K562 (cell line): ENCODE results near the gene ZNF124. TPM values are rescaled to one million over a fixed set of nuclear protein-coding genes. Genes with fewer than 3 reads are reported as not detected.

Source experiments
- BCOR ChIP-seq: fragments of 450-650 bp; IDR thresholded peaks from 2 replicates; pipeline ENCODE4 v1.6.1; 2016
- ELF2 ChIP-seq: fragments of 250-450 bp; sonication (Bioruptor Pico); IDR thresholded peaks from 2 replicates; pipeline ENCODE4 v1.5.0; 2021; ENCODE audit warnings: mild to moderate bottlenecking
- NFIC ChIP-seq: fragments of 450-650 bp; IDR thresholded peaks from 2 replicates; pipeline ENCODE4 v1.6.1; 2017; ENCODE audit warnings: mild to moderate bottlenecking, inconsistent platforms
- SRF ChIP-seq, 2 experiments: fragments of 250-450, 450-650 bp in 1 of 2; sonication (Bioruptor Pico) in 1 of 2; sonication (generic) in 1 of 2; formaldehyde crosslinking; IDR thresholded peaks; 2 replicates each; pipeline versions ENCODE4 v1.5.0 to v1.5.1; 2020 to 2022; ENCODE audit warnings: mild to moderate bottlenecking in 1 of 2, missing genetic modification reagents in 1 of 2
- ZNF408 ChIP-seq: fragments of 250-450 bp; sonication (Bioruptor Pico); IDR thresholded peaks from 2 replicates; pipeline ENCODE4 v1.4.0; 2020; ENCODE audit warnings: low read depth, mild to moderate bottlenecking, moderate library complexity
- ZNF79 ChIP-seq: fragments of 250-450 bp; sonication (Bioruptor Pico); IDR thresholded peaks from 2 replicates; pipeline ENCODE4 v1.4.0; 2020; ENCODE audit warnings: low read depth, mild to moderate bottlenecking, moderate library complexity
- polyA plus RNA-seq, 8 experiments: library from polyadenylated mRNA; depleted of rRNA in 4 of 8; stranded (reverse) in 5 of 8; unstranded in 3 of 8; fragments of >200 nt; fragmentation: Nextera tagmentation in 2 of 8; fragmentation: Illumina TruSeq in 1 of 8; extraction: Ambion mirVana in 2 of 8; extraction: Trizol in 1 of 8; gene quantifications; 2 replicates each; pipeline versions ENCODE4 v1.2.1 to v1.2.3, GENCODE V29; 2011 to 2014; ENCODE audit warnings: inconsistent platforms in 1 of 8, missing spikeins in 1 of 8
- total RNA-seq, 7 experiments: library from RNA; depleted of rRNA in 6 of 7; stranded (reverse); fragments of >200 nt in 6 of 7; fragmentation: Illumina TruSeq in 2 of 7; extraction: Trizol in 2 of 7; gene quantifications; 2 replicates each; pipeline versions ENCODE4 v1.2.1 to v1.2.3, GENCODE V29; 2011 to 2021; ENCODE audit warnings: low replicate concordance in 1 of 7
- TF ChIP-seq, protein P1 (sequence below), 2 experiments: fragments of 450-650 bp; IDR thresholded peaks; 2 replicates each; pipeline ENCODE4 v1.6.1; 2016; ENCODE audit warnings: mild to moderate bottlenecking in 2 of 2, borderline replicate concordance in 1 of 2, low read depth in 1 of 2, moderate library complexity in 1 of 2
- TF ChIP-seq, protein P2 (sequence below), 2 experiments: fragments of 200-800 bp in 1 of 2; sonication (Bioruptor generic) in 1 of 2; sonication (generic) in 1 of 2; formaldehyde crosslinking in 1 of 2; IDR thresholded peaks in 1 of 2; conservative IDR thresholded peaks in 1 of 2; 2 replicates each; pipeline versions ENCODE4 v1.5.0 to v1.6.1; 2016 to 2020; ENCODE audit warnings: missing compliant biosample characterization in 1 of 2, missing genetic modification characterization in 1 of 2, missing genetic modification reagents in 1 of 2
- TF ChIP-seq, protein P3 (sequence below): sonication (generic); formaldehyde crosslinking; IDR thresholded peaks from 2 replicates; pipeline ENCODE4 v1.9.0; 2022; ENCODE audit warnings: mild to moderate bottlenecking, missing genetic modification reagents
- TF ChIP-seq, protein P4 (sequence below), 2 experiments: IDR thresholded peaks; 2 replicates each; pipeline ENCODE4 v1.6.1; 2012; ENCODE audit warnings: improper control_type of control experiment in 2 of 2, low read depth in 2 of 2, low read length in 2 of 2, borderline replicate concordance in 1 of 2
- TF ChIP-seq, protein P5 (sequence below): fragments of 450-650 bp; formaldehyde crosslinking; IDR thresholded peaks from 2 replicates; pipeline ENCODE4 v1.4.0; 2022; ENCODE audit warnings: missing genetic modification characterization

Gene ZNF124
- total and polyA plus RNA-seq, 9 of the 15 experiments (the other 6 are each of a cell fraction or from before 2014, with no cell fraction given) = 7.6 to 71.5 (median 20.2) TPM

DNA sequence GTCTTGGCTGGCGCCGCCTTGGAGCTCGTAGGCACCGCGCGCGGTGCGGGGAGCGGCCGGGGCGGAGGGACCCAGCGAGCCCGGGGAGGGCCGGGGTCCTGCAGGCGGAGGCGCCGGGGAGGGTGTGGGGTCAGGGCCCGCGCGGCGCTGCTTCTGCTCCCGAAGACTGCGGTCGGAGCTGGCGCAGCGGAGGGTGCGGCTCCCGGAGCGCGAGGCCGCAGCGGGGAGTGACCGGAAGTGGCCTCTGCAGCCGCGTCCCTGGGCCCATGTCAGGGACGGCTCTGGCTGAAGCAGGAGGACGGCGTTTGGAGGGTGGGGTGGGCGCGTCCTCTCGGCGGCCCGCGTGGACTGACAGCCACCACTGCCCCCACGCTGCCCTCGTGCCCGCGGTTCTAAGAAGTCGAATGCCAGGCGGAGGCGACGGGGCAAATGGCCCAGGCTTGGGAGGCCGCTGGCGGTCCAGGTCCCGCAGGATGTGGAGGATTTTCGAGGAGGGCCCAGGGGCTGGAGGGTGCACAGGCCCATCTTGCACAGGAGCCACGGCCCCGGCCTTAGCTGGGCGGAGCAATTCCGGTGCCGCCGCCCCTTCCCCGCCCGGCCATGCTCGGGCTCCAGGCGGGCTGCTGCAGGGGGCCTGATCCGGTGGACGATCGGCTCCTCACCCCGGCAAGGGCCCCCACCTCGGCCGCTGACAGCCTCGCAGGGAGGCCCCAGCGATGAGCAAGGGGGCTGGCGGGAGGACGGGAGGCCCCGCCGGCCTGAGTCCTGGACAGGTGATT, 59.9 kb downstream of the ZNF124 start (continued):
- TF ChIP-seq, protein P1, sequence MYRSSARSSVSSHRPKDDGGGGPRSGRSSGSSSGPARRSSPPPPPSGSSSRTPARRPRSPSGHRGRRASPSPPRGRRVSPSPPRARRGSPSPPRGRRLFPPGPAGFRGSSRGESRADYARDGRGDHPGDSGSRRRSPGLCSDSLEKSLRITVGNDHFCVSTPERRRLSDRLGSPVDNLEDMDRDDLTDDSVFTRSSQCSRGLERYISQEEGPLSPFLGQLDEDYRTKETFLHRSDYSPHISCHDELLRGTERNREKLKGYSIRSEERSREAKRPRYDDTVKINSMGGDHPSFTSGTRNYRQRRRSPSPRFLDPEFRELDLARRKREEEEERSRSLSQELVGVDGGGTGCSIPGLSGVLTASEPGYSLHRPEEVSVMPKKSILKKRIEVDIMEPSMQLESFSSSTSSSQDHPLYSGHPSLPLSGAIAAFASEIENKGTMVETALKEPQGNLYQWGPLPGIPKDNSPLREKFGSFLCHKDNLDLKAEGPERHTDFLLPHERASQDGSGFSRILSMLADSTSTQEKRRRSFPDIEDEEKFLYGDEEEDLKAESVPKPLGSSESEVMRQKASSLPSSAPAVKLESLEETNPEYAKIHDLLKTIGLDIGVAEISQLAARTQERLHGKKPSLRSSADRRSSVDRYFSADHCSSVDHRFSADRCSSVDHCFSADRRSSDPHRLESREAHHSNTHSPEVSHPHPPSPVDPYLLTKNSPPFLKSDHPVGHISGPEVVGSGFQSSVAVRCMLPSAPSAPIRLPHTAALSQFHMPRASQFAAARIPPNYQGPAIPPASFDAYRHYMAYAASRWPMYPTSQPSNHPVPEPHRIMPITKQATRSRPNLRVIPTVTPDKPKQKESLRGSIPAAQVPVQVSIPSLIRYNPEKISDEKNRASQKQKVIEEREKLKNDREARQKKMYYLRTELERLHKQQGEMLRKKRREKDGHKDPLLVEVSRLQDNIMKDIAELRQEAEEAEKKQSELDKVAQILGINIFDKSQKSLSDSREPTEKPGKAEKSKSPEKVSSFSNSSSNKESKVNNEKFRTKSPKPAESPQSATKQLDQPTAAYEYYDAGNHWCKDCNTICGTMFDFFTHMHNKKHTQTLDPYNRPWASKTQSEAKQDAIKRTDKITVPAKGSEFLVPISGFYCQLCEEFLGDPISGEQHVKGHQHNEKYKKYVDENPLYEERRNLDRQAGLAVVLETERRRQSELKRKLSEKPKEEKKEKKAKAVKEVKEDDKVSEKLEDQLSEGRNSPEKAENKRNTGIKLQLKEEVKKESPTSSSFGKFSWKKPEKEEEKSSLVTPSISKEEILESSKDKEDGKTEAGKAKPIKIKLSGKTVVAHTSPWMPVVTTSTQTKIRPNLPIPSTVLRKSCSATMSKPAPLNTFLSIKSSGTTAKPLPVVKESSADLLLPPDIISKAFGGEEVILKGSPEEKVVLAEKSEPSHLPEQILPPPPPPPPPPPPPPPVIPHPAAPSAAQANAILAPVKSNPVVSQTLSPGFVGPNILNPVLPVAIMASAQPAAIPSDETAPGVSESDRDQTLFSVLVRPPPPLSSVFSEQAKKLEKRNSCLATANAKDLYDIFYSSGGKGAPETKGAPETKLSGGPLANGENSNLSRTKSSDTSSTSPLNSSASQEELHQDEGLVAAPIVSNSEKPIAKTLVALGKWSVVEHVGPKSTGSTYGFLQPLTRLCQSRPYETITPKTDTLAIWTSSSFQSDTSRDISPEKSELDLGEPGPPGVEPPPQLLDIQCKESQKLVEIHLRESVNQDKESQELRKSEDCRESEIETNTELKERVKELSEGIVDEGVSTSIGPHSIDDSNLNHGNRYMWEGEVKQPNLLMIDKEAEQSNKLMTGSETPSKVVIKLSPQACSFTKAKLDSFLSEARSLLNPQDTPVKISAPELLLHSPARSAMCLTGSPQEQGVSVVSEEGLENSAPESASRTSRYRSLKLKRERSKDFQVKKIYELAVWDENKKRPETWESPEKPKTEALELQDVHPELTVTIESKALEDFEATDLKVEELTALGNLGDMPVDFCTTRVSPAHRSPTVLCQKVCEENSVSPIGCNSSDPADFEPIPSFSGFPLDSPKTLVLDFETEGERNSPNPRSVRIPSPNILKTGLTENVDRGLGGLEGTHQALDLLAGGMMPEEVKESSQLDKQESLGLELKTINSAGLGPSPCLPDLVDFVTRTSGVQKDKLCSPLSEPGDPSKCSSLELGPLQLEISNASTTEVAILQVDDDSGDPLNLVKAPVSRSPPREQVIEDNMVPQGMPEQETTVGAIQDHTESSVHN (IDR thresholded peaks at IDR 0.05; ENCODE audit: borderline replicate concordance in 1 of 2, low read depth in 1 of 2) = no peak
- TF ChIP-seq SRF (CRISPR knock-in tag; IDR thresholded peaks at IDR 0.05) (peak in 1 of 2 experiments; percentile 56; a peak in 1 of 4 replicates), ZNF408 (CRISPR knock-in tag) (no peak), ELF2 (CRISPR knock-in tag) (0 out of 2 replicates have a peak, but pooled peaks have one; percentile 64), ZNF79 (CRISPR knock-in tag) (no peak), NFIC (no peak), BCOR (peak; percentile 56; the same call in 1 of the 2 replicates)
- TF ChIP-seq, protein P2, sequence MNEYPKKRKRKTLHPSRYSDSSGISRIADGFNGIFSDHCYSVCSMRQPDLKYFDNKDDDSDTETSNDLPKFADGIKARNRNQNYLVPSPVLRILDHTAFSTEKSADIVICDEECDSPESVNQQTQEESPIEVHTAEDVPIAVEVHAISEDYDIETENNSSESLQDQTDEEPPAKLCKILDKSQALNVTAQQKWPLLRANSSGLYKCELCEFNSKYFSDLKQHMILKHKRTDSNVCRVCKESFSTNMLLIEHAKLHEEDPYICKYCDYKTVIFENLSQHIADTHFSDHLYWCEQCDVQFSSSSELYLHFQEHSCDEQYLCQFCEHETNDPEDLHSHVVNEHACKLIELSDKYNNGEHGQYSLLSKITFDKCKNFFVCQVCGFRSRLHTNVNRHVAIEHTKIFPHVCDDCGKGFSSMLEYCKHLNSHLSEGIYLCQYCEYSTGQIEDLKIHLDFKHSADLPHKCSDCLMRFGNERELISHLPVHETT (CRISPR knock-in tag; conservative IDR thresholded peaks at IDR 0.05 in 1 of 2, IDR thresholded peaks at IDR 0.05 in 1 of 2) = no peak
- TF ChIP-seq, protein P3, sequence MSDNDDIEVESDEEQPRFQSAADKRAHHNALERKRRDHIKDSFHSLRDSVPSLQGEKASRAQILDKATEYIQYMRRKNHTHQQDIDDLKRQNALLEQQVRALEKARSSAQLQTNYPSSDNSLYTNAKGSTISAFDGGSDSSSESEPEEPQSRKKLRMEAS (CRISPR knock-in tag) = peak; percentile 80
- TF ChIP-seq, protein P4, sequence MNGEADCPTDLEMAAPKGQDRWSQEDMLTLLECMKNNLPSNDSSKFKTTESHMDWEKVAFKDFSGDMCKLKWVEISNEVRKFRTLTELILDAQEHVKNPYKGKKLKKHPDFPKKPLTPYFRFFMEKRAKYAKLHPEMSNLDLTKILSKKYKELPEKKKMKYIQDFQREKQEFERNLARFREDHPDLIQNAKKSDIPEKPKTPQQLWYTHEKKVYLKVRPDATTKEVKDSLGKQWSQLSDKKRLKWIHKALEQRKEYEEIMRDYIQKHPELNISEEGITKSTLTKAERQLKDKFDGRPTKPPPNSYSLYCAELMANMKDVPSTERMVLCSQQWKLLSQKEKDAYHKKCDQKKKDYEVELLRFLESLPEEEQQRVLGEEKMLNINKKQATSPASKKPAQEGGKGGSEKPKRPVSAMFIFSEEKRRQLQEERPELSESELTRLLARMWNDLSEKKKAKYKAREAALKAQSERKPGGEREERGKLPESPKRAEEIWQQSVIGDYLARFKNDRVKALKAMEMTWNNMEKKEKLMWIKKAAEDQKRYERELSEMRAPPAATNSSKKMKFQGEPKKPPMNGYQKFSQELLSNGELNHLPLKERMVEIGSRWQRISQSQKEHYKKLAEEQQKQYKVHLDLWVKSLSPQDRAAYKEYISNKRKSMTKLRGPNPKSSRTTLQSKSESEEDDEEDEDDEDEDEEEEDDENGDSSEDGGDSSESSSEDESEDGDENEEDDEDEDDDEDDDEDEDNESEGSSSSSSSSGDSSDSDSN (IDR thresholded peaks at IDR 0.05; ENCODE audit: borderline replicate concordance in 1 of 2, low read depth in 2 of 2, low read length in 2 of 2) = peak; percentile 83 to 89
- TF ChIP-seq, protein P5, sequence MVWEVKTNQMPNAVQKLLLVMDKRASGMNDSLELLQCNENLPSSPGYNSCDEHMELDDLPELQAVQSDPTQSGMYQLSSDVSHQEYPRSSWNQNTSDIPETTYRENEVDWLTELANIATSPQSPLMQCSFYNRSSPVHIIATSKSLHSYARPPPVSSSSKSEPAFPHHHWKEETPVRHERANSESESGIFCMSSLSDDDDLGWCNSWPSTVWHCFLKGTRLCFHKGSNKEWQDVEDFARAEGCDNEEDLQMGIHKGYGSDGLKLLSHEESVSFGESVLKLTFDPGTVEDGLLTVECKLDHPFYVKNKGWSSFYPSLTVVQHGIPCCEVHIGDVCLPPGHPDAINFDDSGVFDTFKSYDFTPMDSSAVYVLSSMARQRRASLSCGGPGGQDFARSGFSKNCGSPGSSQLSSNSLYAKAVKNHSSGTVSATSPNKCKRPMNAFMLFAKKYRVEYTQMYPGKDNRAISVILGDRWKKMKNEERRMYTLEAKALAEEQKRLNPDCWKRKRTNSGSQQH (CRISPR knock-in tag) = no peak
